Panc1 (cell line): ENCODE data around the gene FOXA3. TPM values are rescaled to one million over a fixed set of nuclear protein-coding genes. Genes with fewer than 3 reads are reported as not detected.

Experiments used
- ATAC-seq: fragments of 200-7000 bp; cut with Tn5 transposase; 2 replicates; pipeline ENCODE4 v1.9.1; 2020; ENCODE audit warnings: mild to moderate bottlenecking, moderate library complexity
- BruUV-seq: library from RNA; stranded (reverse); fragments of 400-500 nt; replicated peaks from 2 replicates; lab custom pipeline; 2021; lab: Mats Ljungman, UMichigan
- CTCF ChIA-PET: fragments of 300-600 bp; sonication (Branson Sonifier 250); formaldehyde crosslinking; loops from one replicate; lab custom pipeline; 2022; ENCODE audit warnings: antibody characterized with exemption; lab: Charles Lee
- POLR2A ChIA-PET: fragments of 300-600 bp; sonication (Branson Sonifier 250); formaldehyde crosslinking; loops from one replicate; lab custom pipeline; 2022; ENCODE audit warnings: antibody characterized with exemption; lab: Charles Lee
- DNase-seq: peaks from one replicate; pipeline ENCODE4 v3.0.0-alpha.2; 2010; ENCODE audit warnings: low read depth, low spot score
- H3K27ac ChIP-seq: 2 replicates; pipeline ENCODE4 v1.5.1; 2011; ENCODE audit warnings: mild to moderate bottlenecking, low read length, inconsistent platforms
- H3K27me3 ChIP-seq: fragments of 200-500 bp; sonication (Bioruptor generic); 2 replicates; pipeline ENCODE4 v1.6.0; 2014; ENCODE audit warnings: low read length, inconsistent platforms; ENCODE audit not compliant: control insufficient read depth, insufficient read depth
- H3K36me3 ChIP-seq: fragments of 200-500 bp; sonication (Bioruptor generic); 2 replicates; pipeline ENCODE4 v1.5.1; 2014; ENCODE audit warnings: inconsistent platforms, mild to moderate bottlenecking, low read length, moderate library complexity; ENCODE audit not compliant: control insufficient read depth, insufficient read depth
- H3K4me1 ChIP-seq: 2 replicates; pipeline ENCODE4 v1.5.1; 2011; ENCODE audit warnings: inconsistent platforms, mild to moderate bottlenecking, low read length, moderate library complexity; ENCODE audit not compliant: control insufficient read depth, insufficient read depth
- H3K4me3 ChIP-seq, 2 experiments: 2 replicates each; pipeline ENCODE4 v1.5.1; 2011 to 2012; ENCODE audit warnings: low read depth in 2 of 2, low read length in 2 of 2, mild to moderate bottlenecking in 2 of 2, inconsistent platforms in 1 of 2, moderate library complexity in 1 of 2
- H3K9me3 ChIP-seq: fragments of 200-500 bp; sonication (Bioruptor generic); 2 replicates; pipeline ENCODE4 v1.5.1; 2014; ENCODE audit warnings: low read depth, mild to moderate bottlenecking, inconsistent platforms, low read length, moderate library complexity; ENCODE audit not compliant: control insufficient read depth, insufficient read depth
- POLR2AphosphoS5 ChIP-seq: IDR thresholded peaks from 2 replicates; pipeline ENCODE4 v1.6.1; 2012; ENCODE audit warnings: mild to moderate bottlenecking, low read depth, low read length, moderate library complexity
- REST ChIP-seq, 2 experiments: IDR thresholded peaks; 2 replicates each; pipeline ENCODE4 v1.6.1; 2011 to 2012; ENCODE audit warnings: low read depth in 2 of 2, control low read depth in 1 of 2, low read length in 1 of 2, mild to moderate bottlenecking in 1 of 2, moderate library complexity in 1 of 2; ENCODE audit not compliant: insufficient read depth in 1 of 2
- SIN3A ChIP-seq: IDR thresholded peaks from 2 replicates; pipeline ENCODE4 v1.6.1; 2012; ENCODE audit warnings: low read depth, mild to moderate bottlenecking, low read length, moderate library complexity, borderline replicate concordance; ENCODE audit not compliant: insufficient read depth
- TCF7L2 ChIP-seq: IDR thresholded peaks from 2 replicates; pipeline ENCODE4 v1.6.1; 2011; ENCODE audit warnings: mild to moderate bottlenecking, low read depth, low read length, inconsistent platforms
- in situ Hi-C: cut with HindIII; loops from 2 replicates; pipeline ENCODE4 v1.10.0; 2016; ENCODE audit warnings: low sequenced_read_pairs, low pct_unique_long_range_greater_than_20kb
- intact Hi-C: fragments of 100-400 bp; cut with micrococcal nuclease; formaldehyde crosslinking; loops from one replicate; pipeline ENCODE4 v1.10.0; 2022; ENCODE audit not compliant: unreplicated experiment
- total RNA-seq: library from RNA; stranded (reverse); gene quantifications from one replicate; pipeline ENCODE4 v1.2.1, GENCODE V29; 2021; ENCODE audit not compliant: unreplicated experiment
- TF ChIP-seq, protein P1 (sequence below): fragments of 450-650 bp; IDR thresholded peaks from 2 replicates; pipeline ENCODE4 v1.5.1; 2017; ENCODE audit warnings: mild to moderate bottlenecking

The FOXA3 gene
- total RNA-seq, 1 experiment from 2014 or later, result 0.26 TPM

DNA sequence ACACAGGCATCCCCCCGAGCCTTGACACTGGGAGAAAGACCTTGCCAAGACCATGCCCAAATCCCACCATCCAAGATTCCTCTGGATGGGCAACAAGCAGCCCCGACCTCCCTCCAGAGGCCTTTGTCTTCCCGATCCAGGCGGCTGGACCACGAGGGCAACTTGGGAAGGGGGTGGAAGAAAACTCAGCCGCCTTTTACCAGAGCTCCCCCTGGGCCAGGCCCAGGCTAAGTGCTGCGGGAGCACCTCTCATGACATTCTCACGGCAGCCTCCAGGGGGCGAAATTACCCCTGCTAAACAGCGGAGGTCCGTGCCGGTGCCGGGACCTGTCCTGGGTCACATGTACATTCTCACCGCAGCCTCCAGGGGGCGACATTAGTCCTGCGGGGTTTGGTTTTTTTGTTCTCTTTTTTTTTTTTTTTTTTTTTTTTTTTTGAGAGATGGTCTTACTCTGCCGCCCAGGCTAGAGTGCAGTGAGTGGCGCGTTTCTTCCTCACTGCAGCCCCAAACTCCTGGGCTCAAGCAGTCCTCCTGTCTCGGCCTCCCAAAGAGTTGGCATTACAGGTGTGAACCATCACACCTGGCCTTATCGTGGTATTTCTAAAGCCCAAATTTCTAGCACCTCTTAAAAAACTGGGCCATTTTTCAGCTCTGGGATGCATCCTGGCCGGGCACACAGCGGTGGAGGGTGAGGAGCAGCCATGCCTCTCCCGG is 47.0 kb upstream of the FOXA3 start:
- peak; percentile 90 for ATAC-seq
- peak; percentile 67 for DNase-seq
- Histone ChIP-seq H3K27ac (no peak overlapping the region), H3K4me3 (no peak overlapping the region), H3K27me3 (no peaks in the 10 kb centered on the region), H3K4me1 (no peaks in the 10 kb centered on the region), H3K36me3 (no peaks in the 10 kb centered on the region), H3K9me3 (no peaks in the 10 kb centered on the region)
- ChIA-PET CTCF (interaction anchor here (0.6 to 1.5 kb wide), 12 partner anchors 9 to 577 kb away, joined by 3 to 7 read pairs (median 4); partner anchors contain the start of genes QPCTL and SNRPD2), POLR2A (interaction anchor here (0.5 kb wide), 2 partner anchors 43 to 1081 kb away, joined by 3 to 6 read pairs; no protein-coding TSS in a partner anchor)
- in situ Hi-C loops (no loop called here), intact Hi-C loops (no loop called here)
- TF ChIP-seq TCF7L2 (no peak), SIN3A (no peak), REST (IDR thresholded peaks at IDR 0.05; ENCODE audit: insufficient read depth in 1 of 2, low read depth in 2 of 2, low read length in 1 of 2) (no peak), POLR2AphosphoS5 (peak; percentile 39; the same call in 1 of the 2 replicates)
- TF ChIP-seq, protein P1, sequence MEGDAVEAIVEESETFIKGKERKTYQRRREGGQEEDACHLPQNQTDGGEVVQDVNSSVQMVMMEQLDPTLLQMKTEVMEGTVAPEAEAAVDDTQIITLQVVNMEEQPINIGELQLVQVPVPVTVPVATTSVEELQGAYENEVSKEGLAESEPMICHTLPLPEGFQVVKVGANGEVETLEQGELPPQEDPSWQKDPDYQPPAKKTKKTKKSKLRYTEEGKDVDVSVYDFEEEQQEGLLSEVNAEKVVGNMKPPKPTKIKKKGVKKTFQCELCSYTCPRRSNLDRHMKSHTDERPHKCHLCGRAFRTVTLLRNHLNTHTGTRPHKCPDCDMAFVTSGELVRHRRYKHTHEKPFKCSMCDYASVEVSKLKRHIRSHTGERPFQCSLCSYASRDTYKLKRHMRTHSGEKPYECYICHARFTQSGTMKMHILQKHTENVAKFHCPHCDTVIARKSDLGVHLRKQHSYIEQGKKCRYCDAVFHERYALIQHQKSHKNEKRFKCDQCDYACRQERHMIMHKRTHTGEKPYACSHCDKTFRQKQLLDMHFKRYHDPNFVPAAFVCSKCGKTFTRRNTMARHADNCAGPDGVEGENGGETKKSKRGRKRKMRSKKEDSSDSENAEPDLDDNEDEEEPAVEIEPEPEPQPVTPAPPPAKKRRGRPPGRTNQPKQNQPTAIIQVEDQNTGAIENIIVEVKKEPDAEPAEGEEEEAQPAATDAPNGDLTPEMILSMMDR, result peak; percentile 98
- no TSS peak for BruUV-seq

DNA sequence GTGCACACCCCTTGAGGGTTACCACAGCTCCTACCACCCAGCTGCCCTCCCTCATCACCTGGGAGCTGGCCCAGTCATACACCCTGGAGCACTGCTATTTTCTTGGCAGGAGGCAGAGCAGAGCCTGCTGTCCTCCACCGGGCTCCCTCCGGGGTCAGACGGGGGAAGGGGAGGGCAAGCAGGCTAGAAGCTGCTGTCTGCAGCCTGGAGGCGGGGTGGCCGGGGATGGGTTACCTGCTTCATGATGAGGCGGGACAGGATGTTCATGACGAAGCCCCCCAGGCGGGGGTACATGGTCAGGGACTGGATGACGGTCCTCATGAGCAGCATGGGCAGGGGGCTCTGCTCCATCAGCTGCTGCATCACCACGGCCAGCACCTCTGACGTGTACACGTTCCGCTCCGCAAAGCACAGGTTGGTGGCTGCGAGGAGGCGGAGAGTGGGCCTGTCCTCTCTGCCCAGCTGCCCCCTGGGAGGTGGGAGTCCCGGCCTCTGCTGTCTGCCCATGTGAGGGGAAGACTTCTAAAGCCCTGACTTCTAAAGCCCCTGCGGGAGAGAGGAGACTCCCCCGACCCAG is 46.3 kb upstream of the FOXA3 start:
- Histone ChIP-seq H3K27ac (no peak overlapping the region), H3K4me3 (no peak overlapping the region), H3K9me3 (no peaks in the 10 kb centered on the region), H3K36me3 (no peaks in the 10 kb centered on the region), H3K27me3 (no peaks in the 10 kb centered on the region), H3K4me1 (no peaks in the 10 kb centered on the region)
- ChIA-PET CTCF (interaction anchor here (0.5 to 1.5 kb wide), 3 partner anchors 64 to 126 kb away, joined by 3 to 6 read pairs (median 4); partner anchors contain the start of genes QPCTL and SNRPD2), POLR2A (interaction anchor here (0.5 kb wide), 1 partner anchor 1080 kb away, joined by 3 read pairs; no protein-coding TSS in a partner anchor)
- ATAC-seq, result peak; percentile 31
- in situ Hi-C loops (no loop called here), intact Hi-C loops (no loop called here)
- DNase-seq, result no peak
- no TSS peak for BruUV-seq
- TF ChIP-seq TCF7L2, result no peak
- TF ChIP-seq, protein P1, result no peak
- no peak for TF ChIP-seq POLR2AphosphoS5
- no peak for TF ChIP-seq REST (IDR thresholded peaks at IDR 0.05; ENCODE audit: insufficient read depth in 1 of 2, low read depth in 2 of 2, low read length in 1 of 2)
- TF ChIP-seq SIN3A, result no peak
